HCT116 (cell line): ENCODE results near the gene SELP. TPM values are rescaled to one million over a fixed set of nuclear protein-coding genes. Genes with fewer than 3 reads are reported as not detected.

Experiments used
- ATAC-seq: fragments of 200-7000 bp; cut with Tn5 transposase; 2 replicates; pipeline ENCODE4 v1.9.1; 2020; ENCODE audit warnings: mild to moderate bottlenecking, moderate library complexity
- BruUV-seq: library from RNA; stranded (reverse); fragments of 400-500 nt; replicated peaks from 2 replicates; lab custom pipeline; 2021; lab: Mats Ljungman, UMichigan
- CTCF ChIA-PET: fragments of 300-600 bp; sonication (Branson Sonifier 250); formaldehyde crosslinking; loops from one replicate; lab custom pipeline; 2021; ENCODE audit warnings: antibody characterized with exemption; lab: Charles Lee
- POLR2A ChIA-PET: fragments of 300-600, 350-600 bp; sonication (Branson Sonifier 250); formaldehyde crosslinking; loops from one replicate; lab custom pipeline; 2021; ENCODE audit warnings: antibody characterized with exemption; lab: Charles Lee
- RAD21 ChIA-PET, 2 experiments: fragments of 300-600 bp; sonication (Branson Sonifier 250); formaldehyde crosslinking; loops; one replicate each; lab custom pipeline; 2023; ENCODE audit warnings: low total read pairs in 2 of 2; ENCODE audit not compliant: uncharacterized antibody in 2 of 2, unreplicated experiment in 2 of 2, low non-redundant PET in 1 of 2; lab: Charles Lee
- DNase-seq: peaks from one replicate; pipeline ENCODE4 v3.0.0-alpha.2; 2010; ENCODE audit warnings: low read depth, low spot score
- H2AFZ ChIP-seq: fragments of 200-600 bp; shearing (Covaris generic), sonication (generic); 2 replicates; pipeline ENCODE4 v1.6.1; 2017; ENCODE audit warnings: low read depth, mixed run types, mixed read lengths, antibody characterized with exemption, low read length; ENCODE audit not compliant: poor library complexity, severe bottlenecking
- H3K27ac ChIP-seq: 2 replicates; pipeline ENCODE4 v1.5.1; 2012; ENCODE audit warnings: low read depth, low read length
- H3K27me3 ChIP-seq: fragments of 200-600 bp; sonication (generic); 2 replicates; pipeline ENCODE4 v1.6.1; 2016; ENCODE audit warnings: mixed run types, low read length, mixed read lengths; ENCODE audit not compliant: insufficient read depth
- H3K36me3 ChIP-seq, 2 experiments: fragments of 200-500 bp in 1 of 2; fragments of 200-600 bp in 1 of 2; sonication (Bioruptor generic) in 1 of 2; sonication (generic) in 1 of 2; 2 replicates each; pipeline versions ENCODE4 v1.5.1 to v1.6.1; 2014 to 2016; ENCODE audit warnings: low read length in 2 of 2, inconsistent platforms in 1 of 2, mixed read lengths in 1 of 2, mixed run types in 1 of 2; ENCODE audit not compliant: insufficient read depth in 2 of 2, control insufficient read depth in 1 of 2
- H3K4me1 ChIP-seq, 2 experiments: fragments of 200-600 bp in 1 of 2; sonication (generic) in 1 of 2; 2 replicates each; pipeline versions ENCODE4 v1.5.1 to v1.6.1; 2012 to 2017; ENCODE audit warnings: low read length in 2 of 2, inconsistent platforms in 1 of 2, mild to moderate bottlenecking in 1 of 2, mixed read lengths in 1 of 2, mixed run types in 1 of 2, moderate library complexity in 1 of 2; ENCODE audit not compliant: insufficient read depth in 2 of 2, control insufficient read depth in 1 of 2
- H3K4me2 ChIP-seq: fragments of 200-600 bp; sonication (generic); 2 replicates; pipeline ENCODE4 v1.6.1; 2017; ENCODE audit warnings: mixed run types, low read length, mixed read lengths
- H3K4me3 ChIP-seq, 2 experiments: fragments of 200-600 bp in 1 of 2; sonication (generic) in 1 of 2; replicated peaks in 1 of 2; 2 replicates each; pipeline ENCODE4 v1.5.1; 2011 to 2016; ENCODE audit warnings: low read length in 2 of 2, control low read depth in 1 of 2, low read depth in 1 of 2, mild to moderate bottlenecking in 1 of 2, mixed read lengths in 1 of 2, mixed run types in 1 of 2
- H3K79me2 ChIP-seq: fragments of 200-600 bp; sonication (generic); 2 replicates; pipeline ENCODE4 v1.6.1; 2017; ENCODE audit warnings: mild to moderate bottlenecking, mixed run types, low read length, moderate library complexity, mixed read lengths; ENCODE audit not compliant: insufficient read depth
- H3K9ac ChIP-seq: fragments of 200-600 bp; sonication (generic); 2 replicates; pipeline ENCODE4 v1.6.1; 2016; ENCODE audit warnings: low read length, mixed read lengths
- H3K9me2 ChIP-seq: fragments of 200-600 bp; sonication (generic), shearing (Covaris generic); 2 replicates; pipeline ENCODE4 v1.6.1; 2017; ENCODE audit warnings: mixed run types, mild to moderate bottlenecking, moderate library complexity; ENCODE audit not compliant: insufficient read depth
- H3K9me3 ChIP-seq, 2 experiments: fragments of 200-500 bp in 1 of 2; fragments of 200-600 bp in 1 of 2; sonication (Bioruptor generic) in 1 of 2; sonication (generic) in 1 of 2; 2 replicates each; pipeline ENCODE4 v1.6.1; 2014 to 2017; ENCODE audit warnings: low read length in 2 of 2, mixed read lengths in 2 of 2, inconsistent platforms in 1 of 2, low read depth in 1 of 2, mild to moderate bottlenecking in 1 of 2, mixed run types in 1 of 2, moderate library complexity in 1 of 2; ENCODE audit not compliant: control insufficient read depth in 1 of 2, insufficient read depth in 1 of 2
- H4K20me1 ChIP-seq: fragments of 200-600 bp; sonication (generic), shearing (Covaris generic); 2 replicates; pipeline ENCODE4 v1.6.1; 2017; ENCODE audit warnings: mixed run types, mild to moderate bottlenecking, moderate library complexity; ENCODE audit not compliant: insufficient read depth
- ATF3 ChIP-seq: IDR thresholded peaks from 2 replicates; pipeline ENCODE4 v1.6.1; 2012
- CBX3 ChIP-seq: IDR thresholded peaks from 2 replicates; pipeline ENCODE4 v1.6.1; 2012; ENCODE audit warnings: low read depth
- CTCF ChIP-seq, 3 experiments: fragments of 200-600 bp in 1 of 3; sonication (generic) in 1 of 3; IDR thresholded peaks in 2 of 3; conservative IDR thresholded peaks in 1 of 3; 2 replicates each; pipeline ENCODE4 v1.5.1; 2012 to 2017; ENCODE audit warnings: low read depth in 2 of 3, low read length in 2 of 3, antibody characterized with exemption in 1 of 3, borderline replicate concordance in 1 of 3, control low read depth in 1 of 3, mild to moderate bottlenecking in 1 of 3, mixed read lengths in 1 of 3, mixed run types in 1 of 3, moderate library complexity in 1 of 3; ENCODE audit not compliant: insufficient read depth in 1 of 3
- ELF1 ChIP-seq: IDR thresholded peaks from 2 replicates; pipeline ENCODE4 v1.6.1; 2012; ENCODE audit warnings: low read depth, borderline replicate concordance
- EZH2 ChIP-seq: fragments of 200-600 bp; sonication (generic); IDR thresholded peaks from 2 replicates; pipeline ENCODE4 v1.6.1; 2017; ENCODE audit warnings: antibody characterized with exemption, mixed run types
- JUND ChIP-seq: IDR thresholded peaks from 2 replicates; pipeline ENCODE4 v1.6.1; 2012
- POLR2A ChIP-seq: IDR thresholded peaks from 2 replicates; pipeline ENCODE4 v1.7.0; 2011; ENCODE audit warnings: borderline replicate concordance; ENCODE audit not compliant: insufficient read depth, insufficient read length; ENCODE audit errors: extremely low read depth
- REST ChIP-seq: IDR thresholded peaks from 2 replicates; pipeline ENCODE4 v1.6.1; 2012; ENCODE audit warnings: low read depth
- SIN3A ChIP-seq: IDR thresholded peaks from 2 replicates; pipeline ENCODE4 v1.6.1; 2012; ENCODE audit warnings: low read depth
- SP1 ChIP-seq: IDR thresholded peaks from 2 replicates; pipeline ENCODE4 v1.6.1; 2012; ENCODE audit warnings: low read depth
- YY1 ChIP-seq: IDR thresholded peaks from 2 replicates; pipeline ENCODE4 v1.6.1; 2011; ENCODE audit warnings: low read length, low read depth, moderate library complexity, mild to moderate bottlenecking; ENCODE audit not compliant: insufficient replicate concordance; ENCODE audit errors: extremely low read depth
- ZFX ChIP-seq: fragments of 450-650 bp; IDR thresholded peaks from 2 replicates; pipeline ENCODE4 v1.6.1; 2017
- intact Hi-C: fragments of 100-400 bp; cut with micrococcal nuclease; formaldehyde crosslinking; loops from 2 replicates; pipeline ENCODE4 v1.10.0; 2022
- total RNA-seq: library from RNA; stranded (reverse); gene quantifications from one replicate; pipeline ENCODE4 v1.2.1, GENCODE V29; 2021; ENCODE audit not compliant: unreplicated experiment
- TF ChIP-seq, protein P1 (sequence below): IDR thresholded peaks from 2 replicates; pipeline ENCODE4 v1.6.1; 2011; ENCODE audit warnings: mild to moderate bottlenecking, low read length, moderate library complexity; ENCODE audit not compliant: insufficient replicate concordance; ENCODE audit errors: extremely low read depth
- TF ChIP-seq, protein P2 (sequence below): IDR thresholded peaks from 2 replicates; pipeline ENCODE4 v1.6.1; 2012

SELP gene
- total RNA-seq, 1 experiment from 2014 or later: not detected

DNA sequence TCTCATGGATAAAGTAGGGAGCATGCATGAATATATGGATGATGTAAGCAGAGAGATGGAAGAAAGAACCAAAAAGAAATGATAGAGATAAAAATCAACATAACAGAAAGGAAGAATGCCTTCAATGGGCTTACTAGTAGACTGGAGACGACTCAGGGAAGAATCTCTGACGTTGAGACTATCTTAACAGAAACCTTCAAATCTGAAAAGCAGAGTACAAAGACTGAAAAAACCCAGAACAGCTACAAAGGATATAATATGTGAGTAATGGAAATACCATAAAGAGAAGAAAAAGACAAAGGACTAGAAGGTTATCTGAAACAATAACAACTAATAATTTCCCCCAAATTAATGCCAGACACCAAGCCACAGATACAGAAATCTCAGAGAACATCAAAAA lies 18.3 kb upstream of the SELP start (continued):
- TF ChIP-seq CTCF (IDR thresholded peaks at IDR 0.05 in 2 of 3, conservative IDR thresholded peaks at IDR 0.05 in 1 of 3; ENCODE audit: borderline replicate concordance in 1 of 3, insufficient read depth in 1 of 3, low read depth in 2 of 3, low read length in 2 of 3): no peak
- TF ChIP-seq ATF3: no peak
- TF ChIP-seq, protein P1, sequence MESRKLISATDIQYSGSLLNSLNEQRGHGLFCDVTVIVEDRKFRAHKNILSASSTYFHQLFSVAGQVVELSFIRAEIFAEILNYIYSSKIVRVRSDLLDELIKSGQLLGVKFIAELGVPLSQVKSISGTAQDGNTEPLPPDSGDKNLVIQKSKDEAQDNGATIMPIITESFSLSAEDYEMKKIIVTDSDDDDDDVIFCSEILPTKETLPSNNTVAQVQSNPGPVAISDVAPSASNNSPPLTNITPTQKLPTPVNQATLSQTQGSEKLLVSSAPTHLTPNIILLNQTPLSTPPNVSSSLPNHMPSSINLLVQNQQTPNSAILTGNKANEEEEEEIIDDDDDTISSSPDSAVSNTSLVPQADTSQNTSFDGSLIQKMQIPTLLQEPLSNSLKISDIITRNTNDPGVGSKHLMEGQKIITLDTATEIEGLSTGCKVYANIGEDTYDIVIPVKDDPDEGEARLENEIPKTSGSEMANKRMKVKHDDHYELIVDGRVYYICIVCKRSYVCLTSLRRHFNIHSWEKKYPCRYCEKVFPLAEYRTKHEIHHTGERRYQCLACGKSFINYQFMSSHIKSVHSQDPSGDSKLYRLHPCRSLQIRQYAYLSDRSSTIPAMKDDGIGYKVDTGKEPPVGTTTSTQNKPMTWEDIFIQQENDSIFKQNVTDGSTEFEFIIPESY: no peak
- TF ChIP-seq SIN3A: no peak

GRCh38 chr1:169647512-169647911 lies 17.6 kb upstream of the SELP start:
- RAD21 ChIA-PET: no interaction called here
- ATAC-seq: no peak
- H3K9me3 ChIP-seq: no peaks in the 10 kb centered on the region
- H3K27me3 ChIP-seq: no peaks in the 10 kb centered on the region
- no peaks in the 10 kb centered on the region for H3K79me2 ChIP-seq
- CTCF ChIA-PET: no interaction called here
- POLR2A ChIA-PET: no interaction called here
- no peak overlapping the region for H3K4me2 ChIP-seq
- H2AFZ ChIP-seq: no peak overlapping the region
- H4K20me1 ChIP-seq: no peaks in the 10 kb centered on the region
- H3K9me2 ChIP-seq: no peaks in the 10 kb centered on the region
- H3K36me3 ChIP-seq: no peaks in the 10 kb centered on the region
- no TSS peak for BruUV-seq
- H3K4me3 ChIP-seq: no peak overlapping the region
- no peaks in the 10 kb centered on the region for H3K4me1 ChIP-seq
- no peak overlapping the region for H3K27ac ChIP-seq
- intact Hi-C loops: no loop called here
- no peak for DNase-seq
- no peak overlapping the region for H3K9ac ChIP-seq
- TF ChIP-seq REST: no peak
- TF ChIP-seq POLR2A: no peak
- TF ChIP-seq EZH2: no peak
- TF ChIP-seq SP1: no peak
- TF ChIP-seq ATF3: no peak
- TF ChIP-seq ELF1: no peak
- no peak for TF ChIP-seq CBX3
- TF ChIP-seq SIN3A: no peak
- no peak for TF ChIP-seq ZFX
- TF ChIP-seq, protein P2, sequence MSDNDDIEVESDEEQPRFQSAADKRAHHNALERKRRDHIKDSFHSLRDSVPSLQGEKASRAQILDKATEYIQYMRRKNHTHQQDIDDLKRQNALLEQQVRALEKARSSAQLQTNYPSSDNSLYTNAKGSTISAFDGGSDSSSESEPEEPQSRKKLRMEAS: no peak
- TF ChIP-seq YY1: no peak
- TF ChIP-seq, protein P1: no peak
- TF ChIP-seq JUND: no peak
